ENCODE measurements around the gene METAP1. TPM values are rescaled to one million over a fixed set of nuclear protein-coding genes. Genes with fewer than 3 reads are reported as not detected.
A peak's percentile ranks its signal among the peaks of the same experiment; 100 is the strongest.

Gene METAP1
- total and polyA plus RNA-seq, 10 donors: 22.0 to 34.7 (median 29.8) TPM

DNA sequence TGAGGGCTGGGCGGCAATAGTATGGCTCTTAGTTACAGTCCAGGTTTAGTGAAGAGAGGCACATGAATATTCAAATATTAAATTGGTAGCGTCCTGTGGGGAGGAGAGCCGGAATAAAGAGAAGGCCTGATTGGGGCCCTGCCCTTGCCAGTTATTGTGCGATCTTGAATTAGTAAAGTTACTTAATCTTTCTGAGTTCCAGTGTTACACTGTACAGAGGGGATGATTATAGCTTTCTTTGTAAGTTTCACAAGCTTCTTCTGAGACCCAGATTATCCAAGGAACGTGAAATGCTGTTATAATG lies 1.2 kb downstream of the METAP1 start:
- Histone ChIP-seq H3K4me1 (peaks cover 0 to 52% (median 28%) of the 10 kb centered on the region in 6 donors), H3K27ac (peak overlapping the region in 3 of 8 donors; percentile 81 to 94 (median 90)), H3K36me3 (no peaks in the 10 kb centered on the region), H3K27me3 (replicated peaks in 1 of 7) (no peaks in the 10 kb centered on the region), H3K9me3 (no peaks in the 10 kb centered on the region), H3K4me3 (peak overlapping the region in 7 of 8 donors; percentile 87 to 100 (median 96))
- intact Hi-C loops (cut with DNase I; ENCODE audit: low total_unique reads): loop anchor here (5.0 to 10.0 kb wide), 2 partner anchors 61 to 62 kb away; no protein-coding TSS in a partner anchor
- 47 to 64% (median 56%) methylated on average over 5 of the region's 5 CpGs for WGBS, 5 donors
- DNase-seq: no peak
- TF ChIP-seq POLR2A (IDR thresholded peaks at IDR 0.05) (no peak), POLR2AphosphoS5 (IDR thresholded peaks at IDR 0.05) (no peak)
- TF ChIP-seq, protein P1, sequence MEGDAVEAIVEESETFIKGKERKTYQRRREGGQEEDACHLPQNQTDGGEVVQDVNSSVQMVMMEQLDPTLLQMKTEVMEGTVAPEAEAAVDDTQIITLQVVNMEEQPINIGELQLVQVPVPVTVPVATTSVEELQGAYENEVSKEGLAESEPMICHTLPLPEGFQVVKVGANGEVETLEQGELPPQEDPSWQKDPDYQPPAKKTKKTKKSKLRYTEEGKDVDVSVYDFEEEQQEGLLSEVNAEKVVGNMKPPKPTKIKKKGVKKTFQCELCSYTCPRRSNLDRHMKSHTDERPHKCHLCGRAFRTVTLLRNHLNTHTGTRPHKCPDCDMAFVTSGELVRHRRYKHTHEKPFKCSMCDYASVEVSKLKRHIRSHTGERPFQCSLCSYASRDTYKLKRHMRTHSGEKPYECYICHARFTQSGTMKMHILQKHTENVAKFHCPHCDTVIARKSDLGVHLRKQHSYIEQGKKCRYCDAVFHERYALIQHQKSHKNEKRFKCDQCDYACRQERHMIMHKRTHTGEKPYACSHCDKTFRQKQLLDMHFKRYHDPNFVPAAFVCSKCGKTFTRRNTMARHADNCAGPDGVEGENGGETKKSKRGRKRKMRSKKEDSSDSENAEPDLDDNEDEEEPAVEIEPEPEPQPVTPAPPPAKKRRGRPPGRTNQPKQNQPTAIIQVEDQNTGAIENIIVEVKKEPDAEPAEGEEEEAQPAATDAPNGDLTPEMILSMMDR (IDR thresholded peaks at IDR 0.05 in 8 of 11, conservative IDR thresholded peaks at IDR 0.05 in 3 of 11): no peak

DNA sequence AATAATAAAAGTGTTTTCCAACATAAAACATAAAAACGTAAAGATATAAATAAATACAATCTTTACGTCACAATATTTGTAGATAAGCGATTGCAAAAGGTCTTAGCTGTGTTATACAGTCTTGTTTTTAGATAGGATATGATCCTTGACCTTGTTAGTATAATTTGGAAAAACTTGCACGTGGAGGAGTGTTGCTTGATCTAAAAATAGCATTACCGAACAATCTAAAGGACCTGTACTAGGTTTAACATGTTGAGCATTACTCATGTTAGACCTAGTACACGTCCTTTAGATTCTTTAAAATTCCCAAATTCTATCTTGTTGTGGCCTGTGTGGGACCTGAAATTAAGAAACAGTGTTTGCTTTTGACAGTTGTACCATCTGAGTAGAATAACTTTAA lies 1.6 kb downstream of the METAP1 start:
- intact Hi-C loops (cut with DNase I; ENCODE audit: low total_unique reads): loop anchor here (5.0 to 10.0 kb wide), 2 partner anchors 60 to 62 kb away; no protein-coding TSS in a partner anchor
- 71 to 77% (median 74%) methylated on average over 6 of the region's 6 CpGs for WGBS, 5 donors
- no peaks in the 10 kb centered on the region for H3K9me3 ChIP-seq
- H3K4me3 ChIP-seq: no peak overlapping the region
- TF ChIP-seq POLR2A (IDR thresholded peaks at IDR 0.05) (no peak), POLR2AphosphoS5 (IDR thresholded peaks at IDR 0.05) (no peak)
- TF ChIP-seq, protein P1 (IDR thresholded peaks at IDR 0.05 in 8 of 11, conservative IDR thresholded peaks at IDR 0.05 in 3 of 11): no peak
- H3K36me3 ChIP-seq: no peaks in the 10 kb centered on the region
- no peak overlapping the region for H3K27ac ChIP-seq
- H3K27me3 ChIP-seq (replicated peaks in 1 of 7): no peaks in the 10 kb centered on the region
- no peak for DNase-seq
- peaks cover 0 to 57% (median 29%) of the 10 kb centered on the region in 6 donors for H3K4me1 ChIP-seq

DNA sequence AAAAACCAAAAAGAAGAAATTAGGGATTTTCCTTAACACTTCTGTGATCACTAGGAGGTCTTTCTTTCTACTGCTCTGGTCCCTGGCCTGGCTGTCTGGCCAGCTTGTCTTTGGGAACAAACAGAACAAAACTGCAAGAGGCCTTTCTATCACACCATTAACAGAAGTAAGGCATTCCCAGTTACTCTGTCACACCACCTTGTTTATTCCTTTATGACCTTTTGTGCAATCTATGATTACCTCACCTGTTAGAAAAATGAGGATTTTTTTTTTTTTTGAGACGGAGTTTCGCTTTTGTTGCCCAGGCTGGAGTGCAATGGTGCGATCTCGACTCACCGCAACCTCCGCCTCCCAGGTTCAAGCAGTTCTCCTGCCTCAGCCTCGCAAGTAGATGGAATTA lies 3.0 kb downstream of the METAP1 start:
- intact Hi-C loops (cut with DNase I; ENCODE audit: low total_unique reads): loop anchor here (5.0 to 10.0 kb wide), 2 partner anchors 59 to 64 kb away; no protein-coding TSS in a partner anchor

DNA sequence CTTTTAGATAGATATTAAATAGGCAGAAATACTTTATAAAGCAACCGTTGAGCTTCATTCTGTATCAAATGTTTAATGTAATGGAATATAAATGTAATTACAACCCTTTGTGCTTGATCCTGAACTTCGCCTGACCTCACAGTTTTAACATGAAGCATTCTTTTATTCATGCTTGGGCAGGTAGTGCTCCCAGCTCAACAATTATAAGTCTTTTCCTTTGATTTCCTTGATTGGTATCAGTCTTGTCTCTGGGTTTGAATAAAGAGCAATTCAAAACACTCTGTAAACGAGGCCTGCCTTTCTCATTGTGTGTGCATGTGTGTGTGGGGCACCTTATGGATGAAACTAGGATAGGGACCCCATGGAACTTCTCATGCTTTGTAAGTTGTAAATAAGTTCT lies 6.8 kb downstream of the METAP1 start:
- Histone ChIP-seq H3K4me3 (no peak overlapping the region), H3K27me3 (replicated peaks in 1 of 7) (no peaks in the 10 kb centered on the region), H3K9me3 (no peaks in the 10 kb centered on the region), H3K27ac (no peak overlapping the region), H3K36me3 (no peaks in the 10 kb centered on the region), H3K4me1 (peaks cover 0 to 53% (median 11%) of the 10 kb centered on the region in 6 donors)
- intact Hi-C loops (cut with DNase I; ENCODE audit: low total_unique reads): no loop called here
- DNase-seq: no peak
- TF ChIP-seq, protein P1 (IDR thresholded peaks at IDR 0.05 in 8 of 11, conservative IDR thresholded peaks at IDR 0.05 in 3 of 11): no peak
- TF ChIP-seq POLR2A (IDR thresholded peaks at IDR 0.05) (no peak), POLR2AphosphoS5 (IDR thresholded peaks at IDR 0.05) (no peak)
- 83 to 85% (median 84%) methylated on average over 3 of the region's 3 CpGs for WGBS, 5 donors

More for the DNA sequence above, 3.0 kb downstream of the METAP1 start:
- no peaks in the 10 kb centered on the region for H3K27me3 ChIP-seq (replicated peaks in 1 of 7)
- WGBS, 5 donors: 94 to 99% (median 96%) methylated on average over 7 of the region's 7 CpGs
- H3K4me3 ChIP-seq: no peak overlapping the region
- no peaks in the 10 kb centered on the region for H3K9me3 ChIP-seq
- H3K4me1 ChIP-seq: peaks cover 0 to 71% (median 30%) of the 10 kb centered on the region in 6 donors
- H3K27ac ChIP-seq: no peak overlapping the region
- no peak for TF ChIP-seq POLR2A (IDR thresholded peaks at IDR 0.05)
- TF ChIP-seq POLR2AphosphoS5 (IDR thresholded peaks at IDR 0.05): no peak
- TF ChIP-seq, protein P1 (IDR thresholded peaks at IDR 0.05 in 8 of 11, conservative IDR thresholded peaks at IDR 0.05 in 3 of 11): no peak
- H3K36me3 ChIP-seq: no peaks in the 10 kb centered on the region
- DNase-seq: no peak

Measured in spleen (tissue), 11 donors.